HT-29 (cell line): Measurements from ENCODE around the gene SLC2A10. TPM values are rescaled to one million over a fixed set of nuclear protein-coding genes. Genes with fewer than 3 reads are reported as not detected.
"Not testable (repeated sequence)": the region's sequence is repeated elsewhere in the genome, so short reads cannot be mapped to it uniquely, and the experiment has no call there.

ENCODE experiments used
- DNase-seq: peaks from one replicate; pipeline ENCODE4 v3.0.0-alpha.2; 2015; ENCODE audit warnings: low spot score
- total RNA-seq: library from RNA; depleted of rRNA; stranded (reverse); fragments of >200 nt; shearing (Covaris generic); gene quantifications from 2 replicates; pipeline ENCODE4 v1.2.3, GENCODE V29; 2014; rRNA removed

The SLC2A10 gene
- 1.5 and 3.5 TPM in 2 replicates for total RNA-seq

- DNase-seq: peak; percentile 19
Measured at GRCh38 chr20:46709459-46710152, at the start of gene SLC2A10. Gene SLC2A10 (plus strand): TSS chr20:46709649. CDS start chr20:46709737, 88 bp downstream.

GRCh38 chr20:46660487-46660886, 49.0 kb upstream of the SLC2A10 start:
- DNase-seq: no peak

- no peak for DNase-seq
Measured at GRCh38 chr20:46661659-46662058, 47.8 kb upstream of the SLC2A10 start.

- no peak for DNase-seq
Measured at GRCh38 chr20:46663531-46663930, 45.9 kb upstream of the SLC2A10 start.

- no peak for DNase-seq
Measured at GRCh38 chr20:46665602-46666001, 43.8 kb upstream of the SLC2A10 start.

GRCh38 chr20:46666306-46666705, 43.1 kb upstream of the SLC2A10 start:
- no peak for DNase-seq

- no peak for DNase-seq
Measured at GRCh38 chr20:46666818-46667515, 42.5 kb upstream of the SLC2A10 start.

- DNase-seq: no peak
Measured at GRCh38 chr20:46670228-46670584, 39.2 kb upstream of the SLC2A10 start.

GRCh38 chr20:46670585-46671584, 38.6 kb upstream of the SLC2A10 start:
- DNase-seq: no peak

- no peak for DNase-seq
Measured at GRCh38 chr20:46671866-46672542, 37.4 kb upstream of the SLC2A10 start.

- DNase-seq: no peak
Measured at GRCh38 chr20:46672543-46673148, 36.8 kb upstream of the SLC2A10 start.

GRCh38 chr20:46673394-46674252, 35.8 kb upstream of the SLC2A10 start:
- DNase-seq: no peak

GRCh38 chr20:46674253-46675083, 35.0 kb upstream of the SLC2A10 start:
- no peak for DNase-seq

- not testable (repeated sequence) for DNase-seq
Measured at GRCh38 chr20:46676649-46677316, 32.7 kb upstream of the SLC2A10 start.

GRCh38 chr20:46677608-46678007, 31.8 kb upstream of the SLC2A10 start:
- no peak for DNase-seq

GRCh38 chr20:46678516-46678915, 30.9 kb upstream of the SLC2A10 start:
- DNase-seq: no peak

GRCh38 chr20:46680684-46681031, 28.8 kb upstream of the SLC2A10 start:
- DNase-seq: no peak

- peak; percentile 91 for DNase-seq
Measured at GRCh38 chr20:46681032-46681854, 28.2 kb upstream of the SLC2A10 start.
